ENCODE data around the gene MLC1.
A peak's percentile ranks its signal among the peaks of the same experiment; 100 is the strongest.

MLC1 gene

GRCh38 chr22:50034126-50035081 lies 50.8 kb downstream of the MLC1 start:
- DNase-seq = no peak

- no peak for DNase-seq
Observed at GRCh38 chr22:50032941-50033601, 52.2 kb downstream of the MLC1 start.

GRCh38 chr22:50032109-50032871 lies 52.9 kb downstream of the MLC1 start:
- DNase-seq = no peak

GRCh38 chr22:50031189-50032091 lies 53.8 kb downstream of the MLC1 start:
- no peak for DNase-seq

GRCh38 chr22:50030297-50031188 lies 54.7 kb downstream of the MLC1 start:
- peak; percentile 7 for DNase-seq

- no peak for DNase-seq
Observed at GRCh38 chr22:50027639-50028537, 57.3 kb downstream of the MLC1 start.

- no peak for DNase-seq
Observed at GRCh38 chr22:50025993-50026392, 59.2 kb downstream of the MLC1 start.

- DNase-seq = no peak
Observed at GRCh38 chr22:50022171-50022819, 62.9 kb downstream of the MLC1 start.

- DNase-seq = no peak
Observed at GRCh38 chr22:50020606-50021005, 64.6 kb downstream of the MLC1 start.

- no peak for DNase-seq
Observed at GRCh38 chr22:50019316-50019715, 65.9 kb downstream of the MLC1 start.

- DNase-seq = no peak
Observed at GRCh38 chr22:50018608-50019285, 66.5 kb downstream of the MLC1 start.

GRCh38 chr22:50017701-50018224 lies 67.5 kb downstream of the MLC1 start:
- DNase-seq = no peak

GRCh38 chr22:50016988-50017700 lies 68.1 kb downstream of the MLC1 start:
- no peak for DNase-seq

GRCh38 chr22:50016308-50016987 lies 68.8 kb downstream of the MLC1 start:
- no peak for DNase-seq

- no peak for DNase-seq
Observed at GRCh38 chr22:50015451-50016307, 69.5 kb downstream of the MLC1 start.

- DNase-seq = no peak
Observed at GRCh38 chr22:50014655-50015401, 70.4 kb downstream of the MLC1 start.
